Gastroesophageal sphincter (tissue), 4 donors: ENCODE measurements around the gene NDUFA12. TPM values are rescaled to one million over a fixed set of nuclear protein-coding genes. Genes with fewer than 3 reads are reported as not detected.

ENCODE experiments used
- ATAC-seq: fragments of 150-250 bp; one replicate; pipeline ENCODE4 v1.9.1; 2016; ENCODE audit warnings: mild to moderate bottlenecking, moderate library complexity
- H3K27ac ChIP-seq, 4 donors: fragments of 200-600 bp; sonication (generic) in 3 of 4; 1 replicate in 3 of 4; 2 replicates in 1 of 4; pipeline ENCODE4 v1.5.1; 2016 to 2019
- H3K27me3 ChIP-seq: fragments of 200-600 bp; sonication (generic); one replicate; pipeline ENCODE4 v1.5.1; 2019
- H3K36me3 ChIP-seq, 2 donors: fragments of 200-600 bp; sonication (generic); one replicate each; pipeline ENCODE4 v1.5.1; 2019; ENCODE audit warnings: control low read depth in 1 of 2
- H3K4me1 ChIP-seq, 3 donors: fragments of 200-600 bp; sonication (generic); 1 replicate in 2 of 3; 2 replicates in 1 of 3; pipeline ENCODE4 v1.5.1; 2016 to 2019; ENCODE audit warnings: control low read depth in 2 of 3
- H3K4me3 ChIP-seq, 2 donors: fragments of 200-600 bp; sonication (generic); one replicate each; pipeline ENCODE4 v1.5.1; 2019; ENCODE audit warnings: mild to moderate bottlenecking in 1 of 2, moderate library complexity in 1 of 2
- H3K9me3 ChIP-seq, 3 donors: fragments of 200-600 bp; sonication (generic); one replicate each; pipeline ENCODE4 v1.5.1; 2017 to 2019; ENCODE audit warnings: control low read depth in 2 of 3
- EP300 ChIP-seq: sonication (generic); formaldehyde crosslinking; IDR thresholded peaks from one replicate; pipeline ENCODE4 v1.6.1; 2017; ENCODE audit warnings: antibody characterized with exemption, mild to moderate bottlenecking
- POLR2A ChIP-seq, 2 donors: fragments of 450-650 bp; IDR thresholded peaks; one replicate each; pipeline ENCODE4 v1.6.1; 2017; ENCODE audit warnings: antibody characterized with exemption in 2 of 2, mild to moderate bottlenecking in 2 of 2, moderate library complexity in 1 of 2
- POLR2AphosphoS5 ChIP-seq: sonication (generic); formaldehyde crosslinking; IDR thresholded peaks from one replicate; pipeline ENCODE4 v1.6.1; 2017; ENCODE audit warnings: antibody characterized with exemption
- WGBS, 2 donors: methylation state at CpG; one replicate each; pipeline ENCODE4 v1.1.5; 2018; ENCODE audit warnings: low coverage in 1 of 2; 5-methylcytosine and 5-hydroxymethylcytosine counted together
- total RNA-seq, 4 donors: library from RNA; depleted of rRNA; stranded (reverse); fragments of >200 nt; gene quantifications; one replicate each; pipeline ENCODE4 v1.1.0, GENCODE V29; 2016
- TF ChIP-seq, protein P1 (sequence below), 4 experiments: fragments of 200-600 bp in 2 of 4; fragments of 450-650 bp in 2 of 4; sonication (generic) in 1 of 4; IDR thresholded peaks; one replicate each; pipeline ENCODE4 v1.5.1; 2017 to 2019; ENCODE audit warnings: antibody characterized with exemption in 4 of 4, mild to moderate bottlenecking in 2 of 4, moderate library complexity in 2 of 4

NDUFA12 gene
- total RNA-seq, 4 donors from 2014 or later = 113 to 135 (median 122) TPM

DNA sequence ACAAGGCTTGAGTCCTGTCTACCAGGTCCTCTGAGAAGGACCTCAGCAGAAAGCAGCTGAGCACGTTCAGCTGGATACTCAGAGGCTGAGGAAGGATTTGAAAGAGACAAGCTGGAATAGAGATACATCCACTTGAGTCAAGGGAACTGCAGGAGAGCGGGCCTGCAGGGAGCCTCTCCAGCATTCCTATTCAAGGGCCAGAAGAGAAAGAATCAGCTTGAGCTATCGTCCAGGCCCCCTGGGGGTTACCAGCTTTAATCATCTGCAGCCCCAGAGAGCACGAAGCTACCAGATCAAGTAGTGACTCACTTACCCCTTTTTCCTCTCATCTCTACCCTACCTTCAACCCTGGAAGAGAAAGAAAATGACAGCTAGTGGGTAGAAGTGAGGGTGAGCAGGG is 80.9 kb downstream of the NDUFA12 start:
- no peaks in the 10 kb centered on the region for H3K36me3 ChIP-seq
- ATAC-seq = no peak
- no peaks in the 10 kb centered on the region for H3K27me3 ChIP-seq
- H3K9me3 ChIP-seq = no peaks in the 10 kb centered on the region
- WGBS, 2 donors = 29 to 86% methylated on average over 1 to 4 of the region's 4 CpGs
- H3K4me1 ChIP-seq = no peaks in the 10 kb centered on the region
- no peak overlapping the region for H3K4me3 ChIP-seq
- no peak overlapping the region for H3K27ac ChIP-seq
- no peak for TF ChIP-seq EP300
- no peak for TF ChIP-seq POLR2A (IDR thresholded peaks at IDR 0.05)
- TF ChIP-seq POLR2AphosphoS5 = no peak
- TF ChIP-seq, protein P1, sequence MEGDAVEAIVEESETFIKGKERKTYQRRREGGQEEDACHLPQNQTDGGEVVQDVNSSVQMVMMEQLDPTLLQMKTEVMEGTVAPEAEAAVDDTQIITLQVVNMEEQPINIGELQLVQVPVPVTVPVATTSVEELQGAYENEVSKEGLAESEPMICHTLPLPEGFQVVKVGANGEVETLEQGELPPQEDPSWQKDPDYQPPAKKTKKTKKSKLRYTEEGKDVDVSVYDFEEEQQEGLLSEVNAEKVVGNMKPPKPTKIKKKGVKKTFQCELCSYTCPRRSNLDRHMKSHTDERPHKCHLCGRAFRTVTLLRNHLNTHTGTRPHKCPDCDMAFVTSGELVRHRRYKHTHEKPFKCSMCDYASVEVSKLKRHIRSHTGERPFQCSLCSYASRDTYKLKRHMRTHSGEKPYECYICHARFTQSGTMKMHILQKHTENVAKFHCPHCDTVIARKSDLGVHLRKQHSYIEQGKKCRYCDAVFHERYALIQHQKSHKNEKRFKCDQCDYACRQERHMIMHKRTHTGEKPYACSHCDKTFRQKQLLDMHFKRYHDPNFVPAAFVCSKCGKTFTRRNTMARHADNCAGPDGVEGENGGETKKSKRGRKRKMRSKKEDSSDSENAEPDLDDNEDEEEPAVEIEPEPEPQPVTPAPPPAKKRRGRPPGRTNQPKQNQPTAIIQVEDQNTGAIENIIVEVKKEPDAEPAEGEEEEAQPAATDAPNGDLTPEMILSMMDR (IDR thresholded peaks at IDR 0.05) = no peak

Other genes with a start within 250 kb of the NDUFA12 start
- 10 to 100 TPM; 29.0 to 70.8 (median 45.1) TPM for gene NR2C1, start 69.9 kb upstream of the NDUFA12 start, total RNA-seq
- 10 to 100 TPM; 25.8 to 46.5 (median 36.3) TPM for gene FGD6, start 213.8 kb upstream of the NDUFA12 start, total RNA-seq
- gene VEZT, start 214.1 kb upstream of the NDUFA12 start, total RNA-seq = 100 to 1,000 TPM in 1 of 4 donors, 10 to 100 TPM in 3; 82.1 to 141 (median 85.4) TPM